Lower leg skin (tissue), 4 donors: ENCODE results near the gene ADAMTS9. TPM values are rescaled to one million over a fixed set of nuclear protein-coding genes. Genes with fewer than 3 reads are reported as not detected.

Source experiments
- DNase-seq, 2 donors: peaks; one replicate each; pipeline ENCODE4 v3.0.0-alpha.2; 2019; ENCODE audit warnings: low spot score in 2 of 2
- H3K4me3 ChIP-seq: fragments of 200-600 bp; sonication (generic); 2 replicates; pipeline ENCODE4 v1.5.1; 2017; ENCODE audit warnings: mild to moderate bottlenecking, low read depth; ENCODE audit not compliant: poor library complexity, severe bottlenecking
- POLR2A ChIP-seq, 2 donors: fragments of 450-650 bp; IDR thresholded peaks; one replicate each; pipeline ENCODE4 v1.6.1; 2016 to 2017; ENCODE audit warnings: antibody characterized with exemption in 2 of 2, mild to moderate bottlenecking in 1 of 2, moderate library complexity in 1 of 2
- WGBS, 2 donors: methylation state at CpG; one replicate each; pipeline ENCODE4 v1.1.5; 2018; 5-methylcytosine and 5-hydroxymethylcytosine counted together
- intact Hi-C: fragments of 100-400 bp; cut with DNase I; formaldehyde crosslinking; loops from one replicate; pipeline ENCODE4 v1.15.0; 2023; ENCODE audit warnings: low total_unique reads
- total RNA-seq, 4 donors: library from RNA; depleted of rRNA; stranded (reverse); fragments of >200 nt; gene quantifications; one replicate each; pipeline ENCODE4 v1.1.0, GENCODE V29; 2016
- TF ChIP-seq, protein P1 (sequence below), 3 donors: fragments of 450-650 bp; IDR thresholded peaks; one replicate each; pipeline ENCODE4 v1.5.1; 2016; ENCODE audit warnings: antibody characterized with exemption in 3 of 3, mild to moderate bottlenecking in 3 of 3, moderate library complexity in 2 of 3

Gene ADAMTS9, protein sequence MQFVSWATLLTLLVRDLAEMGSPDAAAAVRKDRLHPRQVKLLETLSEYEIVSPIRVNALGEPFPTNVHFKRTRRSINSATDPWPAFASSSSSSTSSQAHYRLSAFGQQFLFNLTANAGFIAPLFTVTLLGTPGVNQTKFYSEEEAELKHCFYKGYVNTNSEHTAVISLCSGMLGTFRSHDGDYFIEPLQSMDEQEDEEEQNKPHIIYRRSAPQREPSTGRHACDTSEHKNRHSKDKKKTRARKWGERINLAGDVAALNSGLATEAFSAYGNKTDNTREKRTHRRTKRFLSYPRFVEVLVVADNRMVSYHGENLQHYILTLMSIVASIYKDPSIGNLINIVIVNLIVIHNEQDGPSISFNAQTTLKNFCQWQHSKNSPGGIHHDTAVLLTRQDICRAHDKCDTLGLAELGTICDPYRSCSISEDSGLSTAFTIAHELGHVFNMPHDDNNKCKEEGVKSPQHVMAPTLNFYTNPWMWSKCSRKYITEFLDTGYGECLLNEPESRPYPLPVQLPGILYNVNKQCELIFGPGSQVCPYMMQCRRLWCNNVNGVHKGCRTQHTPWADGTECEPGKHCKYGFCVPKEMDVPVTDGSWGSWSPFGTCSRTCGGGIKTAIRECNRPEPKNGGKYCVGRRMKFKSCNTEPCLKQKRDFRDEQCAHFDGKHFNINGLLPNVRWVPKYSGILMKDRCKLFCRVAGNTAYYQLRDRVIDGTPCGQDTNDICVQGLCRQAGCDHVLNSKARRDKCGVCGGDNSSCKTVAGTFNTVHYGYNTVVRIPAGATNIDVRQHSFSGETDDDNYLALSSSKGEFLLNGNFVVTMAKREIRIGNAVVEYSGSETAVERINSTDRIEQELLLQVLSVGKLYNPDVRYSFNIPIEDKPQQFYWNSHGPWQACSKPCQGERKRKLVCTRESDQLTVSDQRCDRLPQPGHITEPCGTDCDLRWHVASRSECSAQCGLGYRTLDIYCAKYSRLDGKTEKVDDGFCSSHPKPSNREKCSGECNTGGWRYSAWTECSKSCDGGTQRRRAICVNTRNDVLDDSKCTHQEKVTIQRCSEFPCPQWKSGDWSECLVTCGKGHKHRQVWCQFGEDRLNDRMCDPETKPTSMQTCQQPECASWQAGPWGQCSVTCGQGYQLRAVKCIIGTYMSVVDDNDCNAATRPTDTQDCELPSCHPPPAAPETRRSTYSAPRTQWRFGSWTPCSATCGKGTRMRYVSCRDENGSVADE (N-terminal part only)
- 10 to 100 TPM in 1 of 4 donors, 1 to 10 TPM in 3; 2.2 to 15.9 (median 8.2) TPM for total RNA-seq

DNA sequence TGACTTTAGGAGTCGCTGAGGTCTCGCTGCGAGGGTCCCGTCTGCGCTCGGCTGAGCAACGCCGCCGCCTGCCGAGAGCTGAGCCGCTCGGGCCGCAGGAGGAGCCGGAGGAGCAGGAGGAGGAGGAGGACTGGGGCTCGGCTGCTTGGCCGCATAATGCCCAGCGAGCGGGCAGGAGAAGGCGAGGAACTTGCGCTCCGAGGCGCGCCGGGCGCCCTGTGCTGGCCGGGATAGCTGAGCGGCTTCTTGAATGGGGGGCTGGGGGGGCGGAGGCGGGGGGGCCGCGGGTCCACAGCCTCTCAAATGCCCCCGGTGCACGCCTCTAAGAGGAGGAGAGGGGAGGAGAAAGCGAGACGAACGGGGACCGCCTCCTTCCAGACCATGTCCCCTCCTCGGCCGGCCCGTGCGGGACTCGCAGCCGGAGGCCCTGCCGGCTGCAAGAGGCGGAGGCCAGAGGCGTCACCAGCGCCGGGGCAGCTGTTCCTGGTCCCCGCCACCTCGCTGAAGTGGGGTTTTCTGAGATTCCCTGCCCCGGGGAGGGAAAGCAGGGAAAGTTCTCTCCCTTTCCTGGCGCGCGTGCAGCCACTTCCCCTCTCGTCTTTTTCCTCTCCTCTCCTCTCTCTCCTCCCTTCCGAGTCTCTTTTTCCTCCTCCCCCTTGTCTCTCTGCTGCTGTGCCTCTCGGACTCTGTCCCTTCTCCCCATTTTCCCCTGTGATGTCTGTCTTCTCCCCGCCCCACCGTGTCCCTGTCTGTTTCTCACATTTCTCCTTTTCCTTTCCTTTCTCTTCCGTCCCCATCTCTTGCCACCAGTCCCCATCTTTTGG, at the start of gene ADAMTS9:
Gene ADAMTS9, minus strand, starts transcription at position 220 of the 824 bp plus-strand sequence. CDS start 343 bp downstream, outside the sequence.
- 1 to 2% methylated on average over 33 to 36 of the region's 60 CpGs for WGBS, 2 donors
- H3K4me3 ChIP-seq = peak within 1 kb of the TSS; percentile 41
- DNase-seq = peak; percentile 49 to 93
- TF ChIP-seq POLR2A (IDR thresholded peaks at IDR 0.05) = no peak
- TF ChIP-seq, protein P1, sequence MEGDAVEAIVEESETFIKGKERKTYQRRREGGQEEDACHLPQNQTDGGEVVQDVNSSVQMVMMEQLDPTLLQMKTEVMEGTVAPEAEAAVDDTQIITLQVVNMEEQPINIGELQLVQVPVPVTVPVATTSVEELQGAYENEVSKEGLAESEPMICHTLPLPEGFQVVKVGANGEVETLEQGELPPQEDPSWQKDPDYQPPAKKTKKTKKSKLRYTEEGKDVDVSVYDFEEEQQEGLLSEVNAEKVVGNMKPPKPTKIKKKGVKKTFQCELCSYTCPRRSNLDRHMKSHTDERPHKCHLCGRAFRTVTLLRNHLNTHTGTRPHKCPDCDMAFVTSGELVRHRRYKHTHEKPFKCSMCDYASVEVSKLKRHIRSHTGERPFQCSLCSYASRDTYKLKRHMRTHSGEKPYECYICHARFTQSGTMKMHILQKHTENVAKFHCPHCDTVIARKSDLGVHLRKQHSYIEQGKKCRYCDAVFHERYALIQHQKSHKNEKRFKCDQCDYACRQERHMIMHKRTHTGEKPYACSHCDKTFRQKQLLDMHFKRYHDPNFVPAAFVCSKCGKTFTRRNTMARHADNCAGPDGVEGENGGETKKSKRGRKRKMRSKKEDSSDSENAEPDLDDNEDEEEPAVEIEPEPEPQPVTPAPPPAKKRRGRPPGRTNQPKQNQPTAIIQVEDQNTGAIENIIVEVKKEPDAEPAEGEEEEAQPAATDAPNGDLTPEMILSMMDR (IDR thresholded peaks at IDR 0.05) = no peak
- intact Hi-C loops = no loop called here

DNA sequence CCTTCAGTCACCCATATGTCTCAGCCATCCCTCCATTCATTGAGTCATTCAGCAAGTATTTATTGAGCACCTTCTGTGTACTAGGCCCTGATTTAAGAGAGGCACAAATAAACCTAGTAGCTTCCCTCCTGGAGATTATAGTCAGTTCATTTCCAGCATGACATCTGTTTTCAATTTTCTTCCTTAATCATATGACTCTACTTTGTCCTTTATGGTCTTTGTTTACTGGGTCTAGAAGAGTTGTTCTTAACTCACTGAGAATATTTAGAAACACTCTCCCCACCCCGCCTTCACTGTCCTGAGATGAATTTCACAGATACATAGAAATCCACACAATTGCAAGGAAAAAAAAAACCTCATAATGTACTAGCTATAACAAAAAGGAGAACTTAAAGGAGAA, 44.8 kb upstream of the ADAMTS9 start:
- no peak for DNase-seq
- intact Hi-C loops = no loop called here
- WGBS, 2 donors = 74 to 79% methylated on average over 1 of the region's 1 CpG
- H3K4me3 ChIP-seq = no peak overlapping the region
- TF ChIP-seq POLR2A (IDR thresholded peaks at IDR 0.05) = no peak
- TF ChIP-seq, protein P1 (IDR thresholded peaks at IDR 0.05) = no peak

DNA sequence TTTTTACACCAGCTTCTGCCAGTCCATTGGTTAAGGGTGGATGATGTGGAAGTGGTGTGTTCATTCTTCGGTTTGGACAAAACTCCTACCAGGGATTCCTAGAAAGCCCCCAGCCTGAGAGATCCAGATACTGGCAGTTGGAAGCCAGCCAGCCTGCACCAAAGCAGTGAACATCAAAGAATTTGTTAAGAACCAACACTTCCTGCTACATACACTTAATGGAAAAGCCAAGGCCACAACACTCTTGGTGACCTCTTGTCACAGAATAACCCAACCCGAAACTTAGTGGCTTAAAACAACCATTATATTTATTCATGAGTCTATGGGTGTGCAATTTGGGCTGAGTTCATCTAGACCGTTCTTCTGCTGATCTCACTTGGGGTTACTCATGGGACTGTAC, 42.9 kb upstream of the ADAMTS9 start:
- intact Hi-C loops = no loop called here
- whole genome bisulfite sequencing, 2 donors = 69 to 80% methylated on average over 3 of the region's 3 CpGs
- H3K4me3 ChIP-seq = no peak overlapping the region
- TF ChIP-seq, protein P1 (IDR thresholded peaks at IDR 0.05) = no peak
- no peak for TF ChIP-seq POLR2A (IDR thresholded peaks at IDR 0.05)
- DNase-seq = no peak

DNA sequence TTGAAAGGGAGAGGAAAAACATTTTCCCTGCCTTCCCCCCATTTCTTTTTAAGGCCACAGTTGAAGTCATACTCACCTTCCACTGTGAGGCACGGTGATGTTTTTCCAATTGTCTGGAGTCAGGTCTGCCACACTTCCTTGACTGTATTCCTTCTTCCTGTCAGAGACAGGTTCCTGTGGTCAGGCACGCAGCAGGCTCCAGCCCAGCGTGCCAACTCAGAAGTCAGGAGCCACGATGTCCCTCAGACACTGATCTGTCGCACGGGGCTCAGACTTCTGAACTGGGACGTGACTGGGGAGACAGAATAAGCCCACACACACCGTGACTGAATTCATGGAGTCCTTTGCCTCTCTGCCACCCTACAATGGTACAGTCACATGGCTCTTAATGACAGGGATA, 41.2 kb upstream of the ADAMTS9 start:
- TF ChIP-seq, protein P1 (IDR thresholded peaks at IDR 0.05) = no peak
- TF ChIP-seq POLR2A (IDR thresholded peaks at IDR 0.05) = no peak
- H3K4me3 ChIP-seq = no peak overlapping the region
- DNase-seq = no peak
- intact Hi-C loops = no loop called here
- WGBS, 2 donors = 75 to 89% methylated on average over 8 of the region's 8 CpGs

DNA sequence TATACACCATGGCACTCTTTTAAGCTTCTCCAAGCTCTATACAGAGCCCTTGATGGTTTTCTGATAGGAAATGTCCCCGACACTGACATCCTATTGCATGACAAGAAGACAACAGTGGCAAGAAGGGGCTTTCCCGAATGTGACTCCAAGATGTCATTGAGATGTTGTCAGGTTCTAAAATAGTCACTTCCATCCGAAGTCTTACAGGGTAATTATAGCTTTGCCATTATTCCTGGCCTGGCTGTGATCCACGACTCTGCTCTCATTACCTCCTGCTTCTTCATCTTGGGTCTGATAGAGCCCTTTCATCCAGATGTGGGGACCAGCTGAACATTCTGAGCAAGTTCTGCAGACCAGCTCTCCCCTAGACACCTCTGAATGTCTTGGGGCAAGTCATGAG, 40.6 kb upstream of the ADAMTS9 start:
- TF ChIP-seq, protein P1 (IDR thresholded peaks at IDR 0.05) = no peak
- no peak for TF ChIP-seq POLR2A (IDR thresholded peaks at IDR 0.05)
- 36 to 39% methylated on average over 4 of the region's 4 CpGs for WGBS, 2 donors
- intact Hi-C loops = no loop called here
- H3K4me3 ChIP-seq = no peak overlapping the region
- DNase-seq = no peak
